Measurements from ENCODE around the gene ARPC2.

The ARPC2 gene

DNA sequence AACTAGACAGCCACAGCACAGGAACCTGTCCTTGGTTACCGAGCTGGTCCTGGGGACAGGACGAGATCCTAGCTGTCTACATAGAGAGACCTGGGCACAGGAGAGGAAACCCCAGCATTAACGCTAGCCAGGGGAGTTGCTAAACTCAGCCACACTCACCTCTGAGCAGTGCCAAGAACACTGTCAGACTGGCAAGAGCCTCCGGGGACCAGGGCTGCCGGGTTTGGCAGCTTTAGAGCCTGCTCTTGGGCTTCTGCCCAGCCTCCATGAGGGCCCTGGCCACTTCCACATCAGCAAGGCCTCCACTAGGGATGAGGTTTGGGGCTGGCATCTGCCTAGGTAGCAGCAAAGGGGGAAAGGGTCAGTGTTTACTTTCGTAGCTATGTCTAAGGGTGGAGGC, 68.6 kb downstream of the ARPC2 start:
- peak overlapping the region; percentile 64 for H3K27ac ChIP-seq
- TF ChIP-seq ZFX (IDR thresholded peaks at IDR 0.05) = no peak
- TF ChIP-seq, protein P1, sequence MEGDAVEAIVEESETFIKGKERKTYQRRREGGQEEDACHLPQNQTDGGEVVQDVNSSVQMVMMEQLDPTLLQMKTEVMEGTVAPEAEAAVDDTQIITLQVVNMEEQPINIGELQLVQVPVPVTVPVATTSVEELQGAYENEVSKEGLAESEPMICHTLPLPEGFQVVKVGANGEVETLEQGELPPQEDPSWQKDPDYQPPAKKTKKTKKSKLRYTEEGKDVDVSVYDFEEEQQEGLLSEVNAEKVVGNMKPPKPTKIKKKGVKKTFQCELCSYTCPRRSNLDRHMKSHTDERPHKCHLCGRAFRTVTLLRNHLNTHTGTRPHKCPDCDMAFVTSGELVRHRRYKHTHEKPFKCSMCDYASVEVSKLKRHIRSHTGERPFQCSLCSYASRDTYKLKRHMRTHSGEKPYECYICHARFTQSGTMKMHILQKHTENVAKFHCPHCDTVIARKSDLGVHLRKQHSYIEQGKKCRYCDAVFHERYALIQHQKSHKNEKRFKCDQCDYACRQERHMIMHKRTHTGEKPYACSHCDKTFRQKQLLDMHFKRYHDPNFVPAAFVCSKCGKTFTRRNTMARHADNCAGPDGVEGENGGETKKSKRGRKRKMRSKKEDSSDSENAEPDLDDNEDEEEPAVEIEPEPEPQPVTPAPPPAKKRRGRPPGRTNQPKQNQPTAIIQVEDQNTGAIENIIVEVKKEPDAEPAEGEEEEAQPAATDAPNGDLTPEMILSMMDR (conservative IDR thresholded peaks at IDR 0.05) = no peak

DNA sequence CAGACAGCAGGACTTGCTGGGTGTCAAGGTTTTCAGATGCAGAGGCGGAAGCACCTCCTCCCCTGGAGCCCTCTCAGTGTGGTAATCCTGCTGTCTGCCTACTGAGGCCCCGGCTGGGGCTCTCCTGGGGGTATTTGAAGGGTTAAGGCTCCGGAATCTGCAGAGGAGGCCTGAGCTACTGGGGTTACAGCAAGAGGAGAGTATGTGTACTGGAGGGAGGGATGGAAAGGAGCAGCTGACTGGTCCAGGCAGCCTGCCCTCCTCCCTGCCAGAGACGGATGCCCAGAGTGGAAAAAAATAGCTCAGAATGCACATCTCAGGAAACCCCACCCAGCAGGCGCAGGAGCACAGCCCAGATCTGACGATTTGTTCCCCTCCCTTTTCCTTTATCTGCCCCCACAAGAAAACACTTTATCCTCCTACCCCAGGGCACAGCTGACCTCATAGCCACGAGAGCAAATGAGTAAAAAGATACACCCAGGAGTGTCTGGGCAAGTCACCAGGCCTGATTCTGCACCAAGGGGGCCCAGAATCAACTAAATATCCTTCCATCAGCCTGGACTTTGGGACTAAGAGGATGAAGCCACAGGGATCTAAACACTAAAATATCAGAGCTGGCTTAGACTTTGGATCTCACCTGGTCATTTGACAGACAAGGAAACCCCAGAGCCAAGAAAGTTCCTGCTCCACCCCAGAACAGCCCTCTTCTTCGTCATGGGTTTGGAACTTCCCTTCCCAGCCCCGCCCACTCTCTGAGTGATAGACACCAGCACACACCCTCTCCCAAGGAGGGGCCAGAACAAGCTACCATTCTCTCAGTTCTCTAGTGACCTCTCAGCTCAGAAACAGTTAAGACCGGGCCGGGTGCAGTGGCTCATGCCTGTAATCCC, 69.8 kb downstream of the ARPC2 start:
- TF ChIP-seq, protein P1 (conservative IDR thresholded peaks at IDR 0.05) = no peak
- TF ChIP-seq ZFX (IDR thresholded peaks at IDR 0.05) = no peak
- peak overlapping the region; percentile 64 for H3K27ac ChIP-seq

DNA sequence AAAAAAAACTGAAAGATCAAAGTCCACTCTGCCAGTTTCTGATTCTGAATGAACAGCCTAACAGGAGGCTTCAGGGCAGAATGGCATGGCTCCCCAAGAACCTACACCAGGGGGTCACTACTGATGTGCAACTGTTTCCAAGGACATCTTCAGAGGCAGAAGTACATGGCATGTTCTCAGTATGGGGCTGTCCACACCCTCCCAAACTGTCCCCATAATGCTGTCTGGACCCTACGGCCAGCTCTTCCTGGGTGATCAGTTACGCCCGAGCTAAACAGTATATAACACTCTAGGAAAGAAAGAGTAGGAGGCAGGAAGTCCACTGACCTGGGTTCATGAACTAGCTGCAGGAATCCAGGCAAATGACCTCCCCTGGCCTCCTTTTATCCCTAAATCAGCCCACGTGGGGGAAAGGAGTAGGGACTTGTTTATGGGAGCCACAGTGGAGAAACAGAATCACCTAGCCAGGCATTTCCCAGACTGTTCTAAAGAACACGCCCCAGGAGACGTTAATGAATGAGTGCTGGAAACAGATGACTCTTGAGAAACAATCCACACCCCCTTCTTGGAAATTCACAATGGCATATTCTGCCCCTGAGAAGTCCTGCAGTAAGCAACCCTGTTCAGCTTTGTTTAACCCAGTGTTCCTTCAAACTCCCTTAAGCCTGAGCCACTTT, 72.8 kb downstream of the ARPC2 start:
- TF ChIP-seq, protein P1 (conservative IDR thresholded peaks at IDR 0.05) = no peak
- TF ChIP-seq ZFX (IDR thresholded peaks at IDR 0.05) = no peak
- no peak overlapping the region for H3K27ac ChIP-seq

DNA sequence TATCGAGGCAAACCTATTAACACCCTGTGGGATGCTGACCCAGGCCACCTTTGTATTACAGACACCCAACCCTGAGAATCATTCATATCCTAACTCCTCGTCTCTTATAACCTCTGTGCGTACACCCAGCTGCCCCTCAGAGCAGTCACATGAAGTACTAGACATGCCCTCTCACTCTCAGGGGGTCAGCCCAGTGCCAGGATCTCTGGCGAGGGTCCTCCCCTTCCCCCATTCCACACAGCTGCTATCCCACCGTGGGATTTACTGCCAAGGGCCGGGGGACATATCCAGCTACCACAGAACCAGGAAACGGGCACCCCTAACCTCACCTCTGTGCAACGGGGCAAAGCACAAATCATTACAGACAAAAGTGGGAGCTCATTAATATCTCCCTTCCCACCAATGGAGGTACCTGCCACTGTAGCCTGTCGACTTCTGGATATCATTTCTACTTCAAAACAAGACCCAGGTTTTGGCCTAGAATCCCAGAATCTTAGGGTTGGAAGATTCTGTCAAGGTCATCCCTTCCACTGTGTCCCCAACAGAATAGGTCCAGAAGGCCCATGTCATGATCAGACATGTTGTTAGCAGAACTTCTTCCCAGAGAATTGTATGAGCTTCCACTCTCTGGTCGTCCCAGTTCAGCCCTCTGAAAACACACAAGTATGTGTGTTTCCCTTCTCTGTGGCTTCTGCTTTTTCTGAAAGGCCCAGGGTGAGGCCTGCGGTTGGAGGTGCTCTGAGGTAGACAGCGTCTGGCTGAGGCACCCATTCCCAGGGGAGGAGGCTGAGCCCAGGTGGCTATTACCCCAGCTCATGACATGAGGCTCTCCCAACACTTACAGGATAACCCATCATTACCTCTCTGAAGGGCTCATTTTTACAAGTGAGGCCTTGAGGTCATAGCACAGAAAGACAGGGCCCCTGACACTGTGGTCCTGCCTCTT, 73.6 kb downstream of the ARPC2 start:
- peak overlapping the region; percentile 90 for H3K27ac ChIP-seq

DNA sequence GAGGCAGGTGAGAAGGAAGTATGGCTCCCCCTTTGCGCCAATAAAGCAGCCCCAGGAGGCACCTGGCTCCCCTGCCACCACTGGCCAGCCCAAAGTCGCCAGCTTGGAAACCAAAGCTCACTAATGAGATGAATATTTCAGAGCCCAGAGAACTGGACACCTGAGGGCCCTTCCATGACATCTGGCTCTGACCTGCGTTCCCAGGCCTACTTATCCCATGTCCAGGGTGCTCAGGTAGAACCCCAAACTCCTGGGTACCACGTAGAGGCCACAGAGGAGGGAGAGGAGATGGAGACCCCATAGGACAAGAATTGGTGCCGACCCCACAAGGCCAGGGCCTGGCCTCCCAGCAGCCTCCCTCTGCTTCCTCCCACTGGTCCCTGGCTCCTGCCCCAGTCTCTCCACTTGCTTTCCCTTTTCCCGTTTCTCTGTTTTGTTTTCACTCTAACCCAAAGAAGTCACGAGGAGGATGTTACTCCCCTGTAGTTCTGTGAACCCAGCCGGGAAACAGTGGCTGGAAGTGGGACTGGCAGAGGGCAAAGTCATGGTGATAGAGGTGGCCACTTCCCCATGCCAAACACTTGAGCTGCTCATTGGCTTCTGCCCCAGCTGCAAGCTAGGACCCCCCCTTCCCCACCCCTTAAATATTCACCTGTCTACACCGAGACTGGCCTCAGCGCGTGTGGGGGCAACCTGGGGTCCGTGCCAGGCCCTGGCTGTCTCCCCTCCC, 74.5 kb downstream of the ARPC2 start:
- peak overlapping the region; percentile 90 for H3K27ac ChIP-seq
- no peak for TF ChIP-seq ZFX (IDR thresholded peaks at IDR 0.05)
- TF ChIP-seq, protein P1 (conservative IDR thresholded peaks at IDR 0.05) = no peak

More for the DNA sequence above, 73.6 kb downstream of the ARPC2 start:
- TF ChIP-seq, protein P1 (conservative IDR thresholded peaks at IDR 0.05) = no peak
- TF ChIP-seq ZFX (IDR thresholded peaks at IDR 0.05) = no peak

DNA sequence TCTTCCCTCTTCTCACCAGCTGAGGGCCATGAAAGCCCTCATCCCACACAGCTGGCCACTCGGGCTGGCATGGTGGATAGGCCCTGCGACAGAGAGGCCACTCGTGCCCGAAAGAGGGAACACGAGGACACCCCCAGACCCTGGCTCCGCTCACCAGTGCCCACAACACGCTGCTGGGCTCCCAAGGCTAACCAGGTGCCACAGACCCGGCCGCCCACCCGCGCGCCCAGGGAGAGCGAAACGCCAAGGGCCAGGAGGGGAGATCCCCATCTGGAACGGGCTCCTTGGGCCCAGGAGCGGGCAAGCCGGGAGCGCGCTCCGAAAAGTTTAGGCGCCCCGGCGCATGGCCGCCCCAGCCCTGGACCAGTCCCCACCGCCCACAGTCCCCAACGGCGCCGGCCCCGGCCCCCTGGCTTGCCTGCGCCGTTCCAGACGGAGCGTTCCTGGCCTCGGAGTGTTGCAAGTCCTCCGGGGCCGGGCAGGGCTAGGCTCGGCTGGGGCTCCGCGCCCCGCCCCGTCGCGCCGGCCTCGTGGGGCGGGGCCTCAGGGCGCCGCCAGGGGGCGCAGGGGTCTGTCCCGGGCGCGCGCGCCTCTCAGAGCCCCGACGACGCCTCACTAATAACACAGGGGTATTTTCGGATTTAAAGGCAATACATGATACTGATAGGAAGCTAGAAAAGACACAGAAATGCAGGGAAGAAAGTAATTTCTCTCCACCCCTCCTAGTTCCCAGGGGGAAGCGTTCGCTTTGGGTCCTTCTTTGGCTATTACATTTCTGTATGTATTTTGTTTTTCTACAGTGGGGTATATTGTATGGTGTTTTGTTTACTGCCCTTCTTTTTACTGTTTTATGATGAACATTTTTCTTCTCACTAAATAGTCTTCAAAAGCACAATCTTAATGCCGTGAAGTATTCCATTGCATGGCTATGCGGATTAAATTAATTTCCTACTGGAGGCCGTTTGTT, 75.3 kb downstream of the ARPC2 start, which contains the start of gene TMBIM1:
Gene TMBIM1 (minus strand): TSS at position 456 of the 967 bp plus-strand sequence. CDS start 10,362 bp downstream, outside the sequence.
- peak; percentile 73 for TF ChIP-seq ZFX (IDR thresholded peaks at IDR 0.05)
- TF ChIP-seq, protein P1 (conservative IDR thresholded peaks at IDR 0.05) = peak; percentile 98
- peak within 1 kb of the TSS; percentile 90 for H3K27ac ChIP-seq
